ENCODE data around the gene CLCN7. TPM values are rescaled to one million over a fixed set of nuclear protein-coding genes. Genes with fewer than 3 reads are reported as not detected.

CLCN7 gene
- polyA plus RNA-seq, 1 of the 3 experiments (the other 2 are of a cell fraction), result 44.3 TPM

- Histone ChIP-seq H4K20me1 (ENCODE audit: insufficient read depth) (no peaks in the 10 kb centered on the region), H3K36me3 (replicated peaks in 1 of 2; ENCODE audit: control insufficient read depth in 1 of 2, insufficient read depth in 2 of 2, low read length in 1 of 2) (peaks cover 0 to 35% of the 10 kb centered on the region in 2 experiments), H3K4me1 (ENCODE audit: control insufficient read depth in 1 of 2, insufficient read depth in 2 of 2, low read depth in 1 of 2, low read length in 1 of 2) (no peaks in the 10 kb centered on the region), H3K9ac (no peak overlapping the region), H3K9me3 (no peaks in the 10 kb centered on the region), H3K27me3 (ENCODE audit: insufficient read depth) (no peaks in the 10 kb centered on the region), H3K27ac (ENCODE audit: low read depth in 2 of 2, low read length in 1 of 2) (no peak overlapping the region), H3F3A (replicated peaks; ENCODE audit: insufficient read depth) (no peaks in the 10 kb centered on the region), H2AFZ (ENCODE audit: low read depth) (no peak overlapping the region), H3K79me2 (ENCODE audit: insufficient read depth) (no peaks in the 10 kb centered on the region), H3K4me2 (no peak overlapping the region), H3K9me2 (no peaks in the 10 kb centered on the region), H3K4me3 (ENCODE audit: low read depth in 2 of 2, low read length in 1 of 2) (no peak overlapping the region)
- no peak for TF ChIP-seq TCF12 (IDR thresholded peaks at IDR 0.05)
- no peak for TF ChIP-seq YY1 (IDR thresholded peaks at IDR 0.05; ENCODE audit: low read depth)
- TF ChIP-seq POLR2AphosphoS5 (IDR thresholded peaks at IDR 0.05; ENCODE audit: low read depth, low read length), result no peak
- no peak for TF ChIP-seq REST (IDR thresholded peaks at IDR 0.05; ENCODE audit: low read depth, low read length)
- TF ChIP-seq NFIC (IDR thresholded peaks at IDR 0.05; ENCODE audit: borderline replicate concordance), result no peak
- TF ChIP-seq MXI1 (IDR thresholded peaks at IDR 0.05; ENCODE audit: low read depth, low read length), result no peak
- CTCF ChIA-PET, result no interaction called here
- 96% methylated on average over 26 of the region's 29 CpGs for WGBS (ENCODE audit: low lambda C conversion rate)
- no peak for DNase-seq
- POLR2A ChIA-PET, result no interaction called here
These were observed 24.6 kb downstream of the CLCN7 start for GRCh38 chr16:1450218-1450617.

- no peaks in the 10 kb centered on the region for H3K9me3 ChIP-seq
- ChIA-PET POLR2A (no interaction called here), CTCF (no interaction called here)
- H4K20me1 ChIP-seq (ENCODE audit: insufficient read depth), result no peaks in the 10 kb centered on the region
- no peaks in the 10 kb centered on the region for H3F3A ChIP-seq (replicated peaks; ENCODE audit: insufficient read depth)
- no peaks in the 10 kb centered on the region for H3K27me3 ChIP-seq (ENCODE audit: insufficient read depth)
- H3K27ac ChIP-seq (ENCODE audit: low read depth in 2 of 2, low read length in 1 of 2), result no peak overlapping the region
- H3K4me2 ChIP-seq, result no peak overlapping the region
- DNase-seq, result no peak
- no peak overlapping the region for H3K4me3 ChIP-seq (ENCODE audit: low read depth in 2 of 2, low read length in 1 of 2)
- WGBS (ENCODE audit: low lambda C conversion rate), result 88% methylated on average over 16 of the region's 25 CpGs
- H3K9ac ChIP-seq, result no peak overlapping the region
- no peaks in the 10 kb centered on the region for H3K9me2 ChIP-seq
- H2AFZ ChIP-seq (ENCODE audit: low read depth), result no peak overlapping the region
- no peaks in the 10 kb centered on the region for H3K79me2 ChIP-seq (ENCODE audit: insufficient read depth)
- no peaks in the 10 kb centered on the region for H3K4me1 ChIP-seq (ENCODE audit: control insufficient read depth in 1 of 2, insufficient read depth in 2 of 2, low read depth in 1 of 2, low read length in 1 of 2)
- peaks cover 0 to 27% of the 10 kb centered on the region in 2 experiments for H3K36me3 ChIP-seq (replicated peaks in 1 of 2; ENCODE audit: control insufficient read depth in 1 of 2, insufficient read depth in 2 of 2, low read length in 1 of 2)
- TF ChIP-seq SMC3 (IDR thresholded peaks at IDR 0.05; ENCODE audit: low read depth, low read length) (no peak), FOSL2 (IDR thresholded peaks at IDR 0.05; ENCODE audit: borderline replicate concordance, low read depth) (no peak), IRF3 (IDR thresholded peaks at IDR 0.05; ENCODE audit: low read depth, low read length) (no peak), EZH2phosphoT487 (IDR thresholded peaks at IDR 0.05; ENCODE audit: borderline replicate concordance, low read depth) (no peak), TCF12 (IDR thresholded peaks at IDR 0.05) (no peak), CHD2 (IDR thresholded peaks at IDR 0.05; ENCODE audit: low read length, partially characterized antibody) (no peak), CTCF (IDR thresholded peaks at IDR 0.05) (no peak), YY1 (IDR thresholded peaks at IDR 0.05; ENCODE audit: low read depth) (no peak), SIN3A (IDR thresholded peaks at IDR 0.05; ENCODE audit: borderline replicate concordance, low read depth, low read length) (no peak), GABPA (IDR thresholded peaks at IDR 0.05; ENCODE audit: low read depth) (no peak), MXI1 (IDR thresholded peaks at IDR 0.05; ENCODE audit: low read depth, low read length) (no peak), USF1 (IDR thresholded peaks at IDR 0.05; ENCODE audit: borderline replicate concordance, low read depth) (no peak), FOXM1 (IDR thresholded peaks at IDR 0.05; ENCODE audit: low read depth) (no peak), TEAD4 (IDR thresholded peaks at IDR 0.05; ENCODE audit: borderline replicate concordance, insufficient read depth) (no peak), TAF1 (IDR thresholded peaks at IDR 0.05; ENCODE audit: borderline replicate concordance, low read depth, low read length) (no peak), ELF1 (IDR thresholded peaks at IDR 0.05) (no peak), POLR2AphosphoS5 (IDR thresholded peaks at IDR 0.05; ENCODE audit: low read depth, low read length) (no peak), EP300 (IDR thresholded peaks at IDR 0.05; ENCODE audit: borderline replicate concordance in 1 of 2, low read depth in 1 of 2, low read length in 1 of 2) (no peak), MAX (IDR thresholded peaks at IDR 0.05; ENCODE audit: low read depth) (no peak)
These were observed 25.5 kb downstream of the CLCN7 start for GRCh38 chr16:1449201-1449788.

Measured in SK-N-SH (cell line).